HG03039 (cell line): ENCODE results near the gene EMX1.

Source experiments
- ATAC-seq: cut with Tn5 transposase; IDR thresholded peaks from one replicate; pipeline ENCODE4 v1.9.1; 2021; ENCODE audit warnings: mild to moderate bottlenecking, moderate library complexity; ENCODE audit not compliant: unreplicated experiment

Gene EMX1

GRCh38 chr2:72956050-72956395 lies 38.7 kb downstream of the EMX1 start:
- ATAC-seq: no peak

GRCh38 chr2:72956936-72957335 lies 39.6 kb downstream of the EMX1 start:
- ATAC-seq: no peak

GRCh38 chr2:72958542-72959385 lies 41.4 kb downstream of the EMX1 start:
- no peak for ATAC-seq

- no peak for ATAC-seq
These were observed 42.2 kb downstream of the EMX1 start for GRCh38 chr2:72959554-72959953.

- ATAC-seq: no peak
These were observed 43.0 kb downstream of the EMX1 start for GRCh38 chr2:72959995-72960981.

GRCh38 chr2:72961036-72961720 lies 43.9 kb downstream of the EMX1 start:
- no peak for ATAC-seq

- no peak for ATAC-seq
These were observed 44.6 kb downstream of the EMX1 start for GRCh38 chr2:72961853-72962468.

- ATAC-seq: no peak
These were observed 45.6 kb downstream of the EMX1 start for GRCh38 chr2:72962911-72963310.

GRCh38 chr2:72963423-72964145 lies 46.3 kb downstream of the EMX1 start:
- no peak for ATAC-seq

GRCh38 chr2:72964146-72964525 lies 46.8 kb downstream of the EMX1 start:
- no peak for ATAC-seq

GRCh38 chr2:72965016-72965415 lies 47.7 kb downstream of the EMX1 start:
- ATAC-seq: no peak

- ATAC-seq: no peak
These were observed 48.6 kb downstream of the EMX1 start for GRCh38 chr2:72965770-72966450.

- no peak for ATAC-seq
These were observed 51.0 kb downstream of the EMX1 start for GRCh38 chr2:72968286-72968685.

- no peak for ATAC-seq
These were observed 52.4 kb downstream of the EMX1 start for GRCh38 chr2:72969706-72970105.

GRCh38 chr2:72971036-72971435 lies 53.7 kb downstream of the EMX1 start:
- ATAC-seq: no peak

- no peak for ATAC-seq
These were observed 55.2 kb downstream of the EMX1 start for GRCh38 chr2:72972352-72973136.

GRCh38 chr2:72973137-72973535 lies 55.8 kb downstream of the EMX1 start:
- no peak for ATAC-seq

GRCh38 chr2:72973566-72974435 lies 56.5 kb downstream of the EMX1 start:
- peak; percentile 93 for ATAC-seq
